ENCODE results near the gene SMARCD3.

Gene SMARCD3

DNA sequence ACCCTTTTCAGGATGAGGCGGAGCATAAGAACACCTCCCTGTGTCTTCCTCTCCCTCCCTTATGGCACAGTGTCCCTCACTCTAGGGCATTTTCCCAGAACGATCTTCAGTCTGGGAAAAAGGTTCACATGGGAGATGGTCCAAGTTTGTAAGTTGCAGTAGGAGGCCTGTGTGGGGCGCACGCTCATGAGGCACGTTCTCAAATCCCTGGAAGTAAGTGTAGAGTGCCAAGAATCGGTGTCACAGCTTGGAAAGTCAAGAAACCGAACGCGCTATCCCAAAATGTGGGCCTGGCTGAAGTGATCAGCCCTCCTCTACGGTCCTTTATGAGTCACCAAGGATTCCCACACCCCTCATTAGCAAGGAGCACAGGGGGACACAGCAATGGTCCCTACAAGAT lies 23.9 kb upstream of the SMARCD3 start:
- DNase-seq: no peak

- no peak for DNase-seq
These were observed 23.3 kb upstream of the SMARCD3 start for GRCh38 chr7:151271699-151272355.

GRCh38 chr7:151269511-151269910 lies 21.0 kb upstream of the SMARCD3 start:
- no peak for DNase-seq

DNA sequence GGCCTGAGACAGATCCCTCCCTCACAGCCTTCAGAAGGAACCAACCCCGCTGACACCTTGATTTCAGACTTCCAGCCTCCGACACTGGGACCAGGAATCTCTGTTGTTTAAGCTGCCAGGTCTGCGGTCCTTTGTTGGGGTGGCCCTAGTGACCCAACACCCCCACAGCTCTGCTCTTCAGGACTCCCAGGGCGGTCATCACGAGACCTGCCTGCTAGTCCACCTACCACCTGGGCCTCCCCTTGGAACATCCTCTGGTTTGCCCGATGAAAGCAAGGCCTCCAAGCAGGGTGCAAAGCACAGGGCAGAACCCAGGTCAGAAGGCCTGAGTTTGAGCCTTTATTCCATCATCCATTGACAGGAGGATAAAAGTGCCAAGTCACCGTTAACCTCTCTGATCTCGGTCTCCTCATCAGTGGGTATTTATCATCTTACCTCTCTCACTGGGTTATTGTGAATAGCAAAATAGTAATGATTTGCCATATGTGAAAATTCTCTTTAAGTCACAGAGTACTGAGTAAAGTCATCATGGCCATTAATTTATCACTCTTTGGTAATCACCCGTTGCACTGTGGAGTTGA lies 16.9 kb upstream of the SMARCD3 start:
- DNase-seq: no peak

GRCh38 chr7:151264615-151265014 lies 16.1 kb upstream of the SMARCD3 start:
- DNase-seq: no peak

DNA sequence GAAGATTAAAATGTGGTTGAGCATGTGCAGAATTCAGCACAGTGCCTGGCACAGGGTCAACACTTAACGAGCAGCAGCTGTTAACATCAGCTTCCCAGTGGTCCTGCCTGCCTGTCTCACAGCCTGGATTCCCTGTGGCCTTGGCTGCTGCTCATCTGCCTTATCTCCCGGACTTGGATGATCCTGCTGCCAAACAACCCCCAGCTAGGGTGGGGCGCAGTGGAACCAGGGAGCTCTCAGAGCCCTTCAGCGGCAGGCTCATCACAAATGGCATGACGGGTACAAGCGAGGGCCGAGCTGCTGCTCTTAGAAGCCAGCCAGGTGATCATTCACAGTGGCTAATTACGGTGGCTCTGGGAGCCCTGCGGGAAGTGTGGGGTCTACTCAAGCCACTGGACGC lies 13.0 kb upstream of the SMARCD3 start:
- no peak for DNase-seq

GRCh38 chr7:151260883-151261282 lies 12.4 kb upstream of the SMARCD3 start:
- no peak for DNase-seq

- no peak for DNase-seq
These were observed 12.0 kb upstream of the SMARCD3 start for GRCh38 chr7:151260471-151260870.

DNA sequence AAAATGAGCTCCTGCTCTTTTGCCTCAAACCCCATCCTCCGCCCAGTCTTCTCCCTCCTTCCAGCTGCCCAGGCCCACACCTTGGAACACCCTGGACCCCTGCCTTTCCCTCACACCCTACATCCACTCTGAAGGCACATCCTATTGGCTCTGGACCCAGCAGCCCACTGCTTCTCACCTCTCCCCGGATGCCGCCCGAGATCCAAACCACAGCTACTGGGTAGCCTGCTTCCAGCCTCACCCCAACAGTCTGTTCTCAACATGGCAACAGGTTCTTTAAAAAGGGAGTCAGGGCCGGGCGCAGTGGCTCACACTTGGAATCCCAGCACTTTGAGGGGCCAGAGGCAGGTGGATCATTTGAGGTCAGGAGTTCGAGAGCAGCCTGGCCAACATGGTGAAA lies 9.5 kb upstream of the SMARCD3 start:
- DNase-seq: no peak

- no peak for DNase-seq
These were observed 8.0 kb upstream of the SMARCD3 start for GRCh38 chr7:151256410-151257045.

GRCh38 chr7:151255390-151255789 lies 6.9 kb upstream of the SMARCD3 start:
- DNase-seq: no peak

GRCh38 chr7:151254851-151255250 lies 6.4 kb upstream of the SMARCD3 start:
- no peak for DNase-seq

DNA sequence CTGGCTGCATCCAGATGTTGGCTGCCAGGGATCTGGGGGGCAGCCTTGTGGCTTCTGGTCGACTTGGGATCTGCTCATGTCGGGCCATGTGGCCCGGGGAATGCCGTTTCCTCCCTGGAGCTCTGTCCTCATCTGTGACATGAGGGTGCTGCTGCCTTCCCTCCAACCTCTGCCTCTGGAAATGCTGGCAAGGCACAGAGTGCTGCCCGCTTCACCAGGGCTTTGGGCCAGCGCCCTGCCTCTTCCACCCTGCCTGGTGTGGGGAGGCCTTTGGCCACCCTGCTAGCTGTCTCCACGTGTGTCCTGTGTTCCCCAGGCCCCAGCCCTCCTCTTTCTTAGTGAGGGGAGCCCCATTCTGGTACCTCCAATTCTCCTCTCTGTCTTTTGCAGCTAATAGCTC lies 5.8 kb upstream of the SMARCD3 start:
- DNase-seq: no peak

GRCh38 chr7:151252961-151253711 lies 4.6 kb upstream of the SMARCD3 start:
- DNase-seq: no peak

GRCh38 chr7:151252561-151252835 lies 4.0 kb upstream of the SMARCD3 start:
- no peak for DNase-seq

DNA sequence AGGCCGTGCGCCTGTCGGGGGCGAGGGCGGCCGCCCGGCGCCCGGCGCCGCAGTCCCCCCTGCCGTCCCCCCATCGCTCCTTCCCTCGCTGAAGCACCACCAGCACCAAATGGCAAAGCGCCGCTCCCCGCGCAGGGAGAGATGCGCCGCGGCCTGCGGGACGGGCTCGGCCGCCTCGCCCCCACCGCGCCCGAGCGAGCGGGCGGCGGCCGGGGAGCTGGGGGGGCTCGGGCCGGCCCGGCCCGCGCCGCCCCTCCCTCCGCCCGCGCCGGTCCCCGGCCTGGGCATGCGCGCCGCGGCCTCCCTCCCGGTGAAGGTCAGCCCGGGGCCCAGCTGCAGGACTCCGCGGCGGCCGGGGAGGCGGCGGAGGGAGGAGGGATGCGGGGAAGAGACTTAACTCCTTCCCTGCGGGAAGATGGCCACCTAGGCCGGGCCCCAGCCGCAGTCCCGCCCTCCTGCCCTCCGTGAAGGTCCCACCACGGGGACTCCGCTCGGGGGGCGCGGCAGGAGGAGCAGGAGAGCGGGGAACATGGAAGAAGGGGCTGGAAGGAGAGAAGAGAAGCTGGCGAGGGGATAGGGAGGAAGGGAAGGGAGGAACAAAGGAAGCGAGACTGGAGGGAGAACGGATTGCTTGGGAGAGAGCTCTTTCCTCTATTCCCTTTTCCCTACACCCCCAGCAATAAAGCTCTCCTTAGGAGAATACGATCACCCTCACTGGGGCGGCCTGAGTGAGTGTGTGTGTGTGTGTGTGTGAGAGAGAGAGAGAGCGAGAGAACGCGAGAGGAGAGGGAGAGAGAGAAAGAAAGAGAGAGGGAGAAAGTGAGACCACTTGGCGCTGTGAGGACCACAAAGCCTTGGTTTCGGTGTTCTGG lies 3.4 kb upstream of the SMARCD3 start:
- no peak for DNase-seq

- DNase-seq: no peak
These were observed 2.8 kb upstream of the SMARCD3 start for GRCh38 chr7:151251328-151251688.

GRCh38 chr7:151250181-151251132 lies 2.0 kb upstream of the SMARCD3 start:
- no peak for DNase-seq

DNA sequence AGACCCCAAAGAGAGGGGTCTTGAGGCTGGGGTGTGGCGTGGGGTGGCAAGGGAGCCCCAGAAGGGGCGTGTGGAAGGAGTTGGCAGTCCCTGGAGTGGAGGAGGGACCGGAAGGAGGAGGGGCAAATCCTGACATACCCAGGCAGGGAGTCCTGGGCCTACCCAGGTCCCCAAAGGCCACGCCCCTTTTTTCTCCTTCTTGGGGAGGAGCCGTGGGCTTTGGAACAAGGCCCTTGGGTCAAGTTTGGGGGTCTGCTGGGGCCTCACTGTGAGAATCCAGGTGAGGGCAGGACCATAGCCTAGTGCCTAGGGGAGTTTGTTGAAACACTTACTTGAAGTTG lies 1.2 kb upstream of the SMARCD3 start:
- DNase-seq: no peak

- DNase-seq: no peak
These were observed 689 bp upstream of the SMARCD3 start for GRCh38 chr7:151249034-151249731.

DNA sequence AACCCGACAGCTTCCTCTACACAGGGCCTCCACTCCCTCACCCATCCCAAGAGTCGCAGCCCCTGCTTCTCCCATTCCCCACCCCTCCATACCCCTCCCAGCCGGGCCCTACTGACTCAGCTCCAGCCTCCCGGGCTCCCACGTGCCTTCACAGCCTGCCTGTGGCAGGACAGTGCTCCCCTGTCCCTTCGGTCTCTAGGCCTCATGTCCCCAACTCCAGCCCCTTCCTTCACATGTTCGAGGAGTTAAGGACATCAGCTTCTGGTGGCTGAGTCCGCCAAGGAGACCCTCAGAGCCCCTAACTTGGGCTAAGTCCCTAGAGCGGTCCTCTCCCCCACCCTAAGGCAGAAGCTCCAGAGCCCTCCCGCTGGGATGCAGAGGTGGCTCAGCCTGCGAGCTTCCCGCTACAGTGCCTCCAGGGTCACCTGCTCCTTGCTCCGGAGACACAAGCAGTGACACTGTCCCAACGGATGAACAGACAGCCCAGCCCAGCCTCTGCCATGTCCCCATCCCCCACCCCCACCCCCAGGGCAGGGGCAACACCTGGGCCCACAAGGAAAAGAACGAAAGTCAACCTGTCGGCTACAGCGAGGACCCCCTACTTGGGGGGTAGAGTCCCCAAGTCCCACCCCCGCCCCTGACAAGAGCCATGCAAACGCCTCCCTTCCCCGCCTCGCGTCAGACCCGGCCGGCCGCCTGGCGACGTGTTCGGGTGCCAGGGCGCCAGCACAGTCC lies 716 bp downstream of the SMARCD3 start:
- DNase-seq: no peak
